Measurements from ENCODE around the gene RIN2.

Gene RIN2

DNA sequence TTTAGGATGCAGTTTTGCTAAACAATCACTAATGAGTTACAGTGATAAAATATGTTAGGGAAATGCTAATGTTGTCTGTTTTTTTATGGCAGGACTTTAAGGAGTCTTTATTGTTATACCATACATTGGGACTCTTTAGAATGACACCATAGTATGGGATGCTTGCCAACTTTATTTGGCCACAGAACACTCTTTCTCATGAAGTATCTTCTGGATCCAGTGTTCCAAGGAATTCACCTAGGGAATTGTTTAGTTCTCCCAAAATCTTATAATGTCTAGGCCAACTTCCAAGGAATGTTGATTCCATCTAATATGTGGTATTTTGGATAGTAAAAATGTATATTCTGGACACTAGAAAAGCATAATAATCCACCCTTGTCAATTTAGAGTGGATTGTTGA, 3.3 kb downstream of the RIN2 start:
- TF ChIP-seq, protein P1, sequence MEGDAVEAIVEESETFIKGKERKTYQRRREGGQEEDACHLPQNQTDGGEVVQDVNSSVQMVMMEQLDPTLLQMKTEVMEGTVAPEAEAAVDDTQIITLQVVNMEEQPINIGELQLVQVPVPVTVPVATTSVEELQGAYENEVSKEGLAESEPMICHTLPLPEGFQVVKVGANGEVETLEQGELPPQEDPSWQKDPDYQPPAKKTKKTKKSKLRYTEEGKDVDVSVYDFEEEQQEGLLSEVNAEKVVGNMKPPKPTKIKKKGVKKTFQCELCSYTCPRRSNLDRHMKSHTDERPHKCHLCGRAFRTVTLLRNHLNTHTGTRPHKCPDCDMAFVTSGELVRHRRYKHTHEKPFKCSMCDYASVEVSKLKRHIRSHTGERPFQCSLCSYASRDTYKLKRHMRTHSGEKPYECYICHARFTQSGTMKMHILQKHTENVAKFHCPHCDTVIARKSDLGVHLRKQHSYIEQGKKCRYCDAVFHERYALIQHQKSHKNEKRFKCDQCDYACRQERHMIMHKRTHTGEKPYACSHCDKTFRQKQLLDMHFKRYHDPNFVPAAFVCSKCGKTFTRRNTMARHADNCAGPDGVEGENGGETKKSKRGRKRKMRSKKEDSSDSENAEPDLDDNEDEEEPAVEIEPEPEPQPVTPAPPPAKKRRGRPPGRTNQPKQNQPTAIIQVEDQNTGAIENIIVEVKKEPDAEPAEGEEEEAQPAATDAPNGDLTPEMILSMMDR (IDR thresholded peaks at IDR 0.05) = no peak
- Histone ChIP-seq H3K9me3 (ENCODE audit: control insufficient read depth, low read length) (no peaks in the 10 kb centered on the region), H3K36me3 (ENCODE audit: control insufficient read depth, insufficient read depth, low read length) (no peaks in the 10 kb centered on the region), H3K79me2 (no peaks in the 10 kb centered on the region), H3K27me3 (ENCODE audit: control insufficient read depth, insufficient read depth, low read length) (no peaks in the 10 kb centered on the region), H3K4me3 (ENCODE audit: low read depth, low read length) (no peak overlapping the region), H2AFZ (no peak overlapping the region), H3K4me2 (ENCODE audit: low read length) (no peak overlapping the region), H3K9ac (no peak overlapping the region), H3K4me1 (peaks cover 6% of the 10 kb centered on the region), H3K27ac (no peak overlapping the region)

DNA sequence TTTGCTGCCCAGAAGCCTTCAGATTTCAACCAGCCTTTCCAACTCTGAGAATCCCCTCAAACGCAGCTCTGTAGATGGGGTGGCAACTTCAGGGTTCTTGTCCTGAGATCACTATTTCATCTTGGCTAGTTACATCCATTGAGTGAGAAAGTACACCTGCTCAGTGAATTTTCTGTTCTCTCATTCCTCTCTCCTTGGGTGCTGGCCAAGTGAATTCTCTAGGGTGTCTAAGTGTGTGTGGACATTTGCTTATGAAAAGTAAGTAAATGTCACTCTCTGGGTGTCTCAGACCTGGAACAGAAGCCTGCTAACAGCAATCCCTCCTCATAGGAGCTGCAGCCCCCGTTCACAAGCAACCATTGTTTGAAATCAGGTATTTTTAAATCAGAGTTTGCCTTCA, 3.8 kb downstream of the RIN2 start:
- no peaks in the 10 kb centered on the region for H3K79me2 ChIP-seq
- H3K4me2 ChIP-seq (ENCODE audit: low read length) = no peak overlapping the region
- peaks cover 2% of the 10 kb centered on the region for H3K4me1 ChIP-seq
- no peaks in the 10 kb centered on the region for H3K36me3 ChIP-seq (ENCODE audit: control insufficient read depth, insufficient read depth, low read length)
- no peak overlapping the region for H3K9ac ChIP-seq
- H3K27me3 ChIP-seq (ENCODE audit: control insufficient read depth, insufficient read depth, low read length) = no peaks in the 10 kb centered on the region
- no peak overlapping the region for H2AFZ ChIP-seq
- TF ChIP-seq, protein P1 (IDR thresholded peaks at IDR 0.05) = no peak
- H3K27ac ChIP-seq = no peak overlapping the region
- H3K9me3 ChIP-seq (ENCODE audit: control insufficient read depth, low read length) = no peaks in the 10 kb centered on the region
- H3K4me3 ChIP-seq (ENCODE audit: low read depth, low read length) = no peak overlapping the region

DNA sequence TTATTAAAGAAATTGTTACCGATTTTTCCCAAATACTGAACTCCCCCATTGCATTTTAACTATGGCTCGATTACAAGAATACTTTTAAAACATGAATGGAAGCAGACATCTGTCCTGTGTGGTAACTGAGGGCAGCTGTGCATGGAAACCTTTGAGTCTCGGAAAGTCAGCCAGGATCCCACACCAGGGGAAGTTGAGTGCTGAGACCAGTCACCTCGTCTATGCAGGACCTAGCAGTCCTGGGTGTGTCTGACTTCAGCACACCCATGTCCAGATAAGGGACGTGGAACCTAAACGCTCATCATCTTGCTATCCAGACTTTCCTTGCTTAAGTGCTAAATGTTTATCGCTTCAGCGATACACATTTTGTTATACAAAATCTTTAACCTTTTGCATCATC, 6.1 kb downstream of the RIN2 start:
- H3K4me3 ChIP-seq (ENCODE audit: low read depth, low read length) = no peak overlapping the region
- peaks cover under 1% of the 10 kb centered on the region for H3K4me1 ChIP-seq
- H3K9me3 ChIP-seq (ENCODE audit: control insufficient read depth, low read length) = no peaks in the 10 kb centered on the region
- TF ChIP-seq, protein P1 (IDR thresholded peaks at IDR 0.05) = no peak
- no peaks in the 10 kb centered on the region for H3K79me2 ChIP-seq
- no peak overlapping the region for H2AFZ ChIP-seq
- no peak overlapping the region for H3K4me2 ChIP-seq (ENCODE audit: low read length)
- no peaks in the 10 kb centered on the region for H3K36me3 ChIP-seq (ENCODE audit: control insufficient read depth, insufficient read depth, low read length)
- no peak overlapping the region for H3K9ac ChIP-seq
- H3K27me3 ChIP-seq (ENCODE audit: control insufficient read depth, insufficient read depth, low read length) = no peaks in the 10 kb centered on the region
- no peak overlapping the region for H3K27ac ChIP-seq

DNA sequence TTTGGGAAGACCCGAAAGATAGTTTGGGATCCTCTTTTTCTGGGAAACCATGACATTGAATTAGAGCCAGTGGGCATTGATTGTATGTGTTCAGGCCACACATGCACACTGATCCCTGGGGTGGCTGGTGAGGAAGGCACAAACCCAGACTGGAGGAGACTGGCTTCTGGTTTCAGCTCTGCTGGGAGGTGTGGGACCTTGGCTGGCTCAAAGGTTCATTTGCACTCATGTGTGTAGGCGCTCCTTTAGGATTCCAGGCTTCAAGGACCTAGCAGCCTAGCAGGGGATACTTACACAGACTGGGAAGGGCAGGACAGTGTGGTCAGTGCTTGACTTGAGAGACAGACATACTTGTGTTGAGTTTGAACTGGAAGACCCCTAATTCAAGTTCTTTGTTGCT, 7.2 kb downstream of the RIN2 start:
- H3K4me3 ChIP-seq (ENCODE audit: low read depth, low read length) = no peak overlapping the region
- peaks cover 5% of the 10 kb centered on the region for H3K4me1 ChIP-seq
- H3K9ac ChIP-seq = no peak overlapping the region
- no peak overlapping the region for H3K4me2 ChIP-seq (ENCODE audit: low read length)
- H2AFZ ChIP-seq = no peak overlapping the region
- no peaks in the 10 kb centered on the region for H3K36me3 ChIP-seq (ENCODE audit: control insufficient read depth, insufficient read depth, low read length)
- TF ChIP-seq, protein P1 (IDR thresholded peaks at IDR 0.05) = no peak
- no peaks in the 10 kb centered on the region for H3K9me3 ChIP-seq (ENCODE audit: control insufficient read depth, low read length)
- H3K27ac ChIP-seq = no peak overlapping the region
- H3K79me2 ChIP-seq = no peaks in the 10 kb centered on the region
- no peaks in the 10 kb centered on the region for H3K27me3 ChIP-seq (ENCODE audit: control insufficient read depth, insufficient read depth, low read length)

DNA sequence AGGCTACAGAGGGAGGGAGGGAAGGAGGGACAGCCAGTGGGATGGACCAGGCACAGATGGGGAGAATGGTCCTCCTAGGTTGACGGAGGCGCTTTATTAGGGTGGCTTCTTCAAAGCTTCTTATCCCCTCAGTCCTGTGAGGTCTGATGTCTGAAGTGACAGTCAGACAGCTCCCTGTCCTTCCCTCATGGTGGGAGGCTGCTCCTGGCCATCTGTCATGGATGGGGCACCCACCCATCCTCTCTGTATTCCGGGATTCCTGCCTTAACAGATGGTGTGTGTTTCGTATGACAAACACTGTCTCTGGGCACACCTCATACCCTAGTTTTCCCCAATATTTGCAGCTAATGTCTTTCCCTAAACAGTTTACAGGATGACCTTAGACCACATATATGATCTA, 7.9 kb downstream of the RIN2 start:
- Histone ChIP-seq H3K4me1 (peaks cover 5% of the 10 kb centered on the region), H3K9ac (no peak overlapping the region)

More for the DNA sequence above, 7.9 kb downstream of the RIN2 start:
- H2AFZ ChIP-seq = no peak overlapping the region
- H3K9me3 ChIP-seq (ENCODE audit: control insufficient read depth, low read length) = no peaks in the 10 kb centered on the region
- H3K36me3 ChIP-seq (ENCODE audit: control insufficient read depth, insufficient read depth, low read length) = no peaks in the 10 kb centered on the region
- no peak overlapping the region for H3K4me2 ChIP-seq (ENCODE audit: low read length)
- TF ChIP-seq, protein P1 (IDR thresholded peaks at IDR 0.05) = no peak
- no peak overlapping the region for H3K27ac ChIP-seq
- no peaks in the 10 kb centered on the region for H3K27me3 ChIP-seq (ENCODE audit: control insufficient read depth, insufficient read depth, low read length)
- H3K79me2 ChIP-seq = no peaks in the 10 kb centered on the region
- no peak overlapping the region for H3K4me3 ChIP-seq (ENCODE audit: low read depth, low read length)
